ENCODE results near the gene EIF3L.

EIF3L gene

DNA sequence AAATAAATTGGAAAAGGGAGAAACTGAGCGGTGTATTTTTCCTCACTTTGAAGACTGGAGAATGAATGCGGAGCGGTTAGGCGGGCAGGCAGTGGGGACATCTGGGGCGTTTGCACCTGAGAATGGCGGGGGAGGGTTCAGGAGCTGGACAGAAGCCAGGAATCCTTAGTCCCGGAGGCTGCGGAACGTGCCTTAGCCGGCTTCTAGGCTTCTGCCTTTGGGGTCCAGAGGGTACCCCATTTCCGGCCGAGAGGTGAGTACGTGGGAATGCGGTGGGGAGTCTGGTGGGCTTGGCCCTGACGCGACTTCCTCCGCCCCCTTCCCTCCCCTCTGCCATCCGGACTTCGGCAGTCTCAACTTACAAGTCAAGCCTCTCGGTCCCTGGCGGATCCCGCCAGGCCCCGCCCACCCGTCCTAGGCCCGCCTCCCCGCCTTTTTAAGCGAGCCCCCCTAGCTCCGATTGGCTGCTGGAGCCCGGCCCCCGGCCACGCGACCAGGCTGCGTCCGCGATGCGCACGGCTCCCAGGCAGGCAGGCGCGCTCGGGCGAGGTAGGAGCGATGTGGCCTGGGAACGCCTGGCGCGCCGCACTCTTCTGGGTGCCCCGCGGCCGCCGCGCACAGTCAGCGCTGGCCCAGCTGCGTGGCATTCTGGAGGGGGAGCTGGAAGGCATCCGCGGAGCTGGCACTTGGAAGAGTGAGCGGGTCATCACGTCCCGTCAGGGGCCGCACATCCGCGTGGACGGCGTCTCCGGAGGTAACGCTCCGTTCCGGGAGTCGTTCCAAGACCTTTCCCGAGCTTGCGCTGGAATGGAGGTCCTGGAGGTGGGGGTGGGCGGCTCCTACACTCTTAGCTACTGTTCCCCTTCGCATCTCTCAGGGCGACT, 41.6 kb upstream of the EIF3L start, which contains the start of gene GCAT:
TSS of gene GCAT (plus strand) at position 525 of the 884 bp plus-strand sequence. CDS start at position 559, 34 bp downstream.
- Histone ChIP-seq H3K27me3 (peaks cover 68% of the 10 kb centered on the region), H3K9me3 (no peaks in the 10 kb centered on the region), H3K4me1 (ENCODE audit: control insufficient read depth in 1 of 2, insufficient read depth in 1 of 2, low read depth in 1 of 2, low read length in 1 of 2) (peaks cover 45 to 56% of the 10 kb centered on the region in 2 experiments), H3K27ac (peak within 1 kb of the TSS; percentile 59), H3K4me3 (ENCODE audit: low read depth in 1 of 2, low read length in 1 of 2) (peak within 1 kb of the TSS; percentile 63 to 78), H3K36me3 (no peaks in the 10 kb centered on the region)
- TF ChIP-seq CTCF (IDR thresholded peaks at IDR 0.05): peak; percentile 37

DNA sequence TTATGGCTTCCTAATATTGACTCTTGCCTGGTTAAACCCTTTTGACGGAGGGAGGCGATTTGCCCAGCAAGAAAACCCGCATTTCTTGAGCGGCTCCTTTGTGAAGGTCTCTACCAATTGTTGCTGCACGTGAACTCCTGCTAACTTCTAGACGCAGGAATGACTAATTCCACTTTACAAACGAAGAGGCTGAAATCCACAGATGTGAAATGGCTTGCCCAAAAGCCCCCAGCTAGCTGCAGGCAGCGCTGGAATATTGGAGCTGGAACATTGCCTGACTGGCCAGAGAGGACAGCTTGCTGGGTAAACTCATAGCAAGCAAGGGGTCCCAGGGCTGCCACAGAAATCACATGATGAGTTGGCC, 40.9 kb upstream of the EIF3L start:
- no peak for TF ChIP-seq CTCF (IDR thresholded peaks at IDR 0.05)
- Histone ChIP-seq H3K27ac (no peak overlapping the region), H3K4me1 (ENCODE audit: control insufficient read depth in 1 of 2, insufficient read depth in 1 of 2, low read depth in 1 of 2, low read length in 1 of 2) (peaks cover 39 to 50% of the 10 kb centered on the region in 2 experiments), H3K4me3 (ENCODE audit: low read depth in 1 of 2, low read length in 1 of 2) (peak overlapping the region; percentile 63 to 78), H3K9me3 (no peaks in the 10 kb centered on the region), H3K27me3 (peaks cover 62% of the 10 kb centered on the region), H3K36me3 (no peaks in the 10 kb centered on the region)

GRCh38 chr22:37809672-37810333, 39.4 kb upstream of the EIF3L start:
- H3K27ac ChIP-seq: no peak overlapping the region
- no peak for TF ChIP-seq CTCF (IDR thresholded peaks at IDR 0.05)
- no peaks in the 10 kb centered on the region for H3K36me3 ChIP-seq
- no peak overlapping the region for H3K4me3 ChIP-seq (ENCODE audit: low read depth in 1 of 2, low read length in 1 of 2)
- H3K27me3 ChIP-seq: peaks cover 46% of the 10 kb centered on the region
- H3K9me3 ChIP-seq: no peaks in the 10 kb centered on the region
- peaks cover 32 to 36% of the 10 kb centered on the region in 2 experiments for H3K4me1 ChIP-seq (ENCODE audit: control insufficient read depth in 1 of 2, insufficient read depth in 1 of 2, low read depth in 1 of 2, low read length in 1 of 2)

DNA sequence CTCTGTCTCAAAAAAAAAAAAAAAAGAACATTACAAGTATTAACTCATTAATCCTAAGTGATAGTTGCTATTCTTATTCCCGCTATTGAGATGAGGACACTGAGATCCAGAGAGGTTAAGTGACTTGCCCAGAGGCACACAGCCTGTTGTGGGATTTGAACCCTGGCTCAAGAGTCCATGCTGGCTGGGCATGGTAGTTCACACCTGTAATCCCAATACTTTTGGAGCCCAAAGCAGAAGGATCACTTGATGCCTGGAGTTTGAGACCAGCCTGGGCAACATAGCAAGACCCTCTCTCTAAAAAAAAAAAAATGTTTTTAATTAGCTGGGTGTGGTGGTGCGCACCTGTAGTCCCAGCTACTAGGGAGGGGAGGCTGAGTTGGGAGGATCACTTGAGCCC, 37.4 kb upstream of the EIF3L start:
- no peak overlapping the region for H3K4me3 ChIP-seq (ENCODE audit: low read depth in 1 of 2, low read length in 1 of 2)
- no peaks in the 10 kb centered on the region for H3K9me3 ChIP-seq
- no peak overlapping the region for H3K27ac ChIP-seq
- no peaks in the 10 kb centered on the region for H3K36me3 ChIP-seq
- H3K4me1 ChIP-seq (ENCODE audit: control insufficient read depth in 1 of 2, insufficient read depth in 1 of 2, low read depth in 1 of 2, low read length in 1 of 2): peaks cover 15 to 17% of the 10 kb centered on the region in 2 experiments
- no peak for TF ChIP-seq CTCF (IDR thresholded peaks at IDR 0.05)
- peaks cover 26% of the 10 kb centered on the region for H3K27me3 ChIP-seq

GRCh38 chr22:37812869-37813678, 36.1 kb upstream of the EIF3L start:
- Histone ChIP-seq H3K27ac (no peak overlapping the region), H3K27me3 (peaks cover 20% of the 10 kb centered on the region), H3K4me1 (ENCODE audit: control insufficient read depth in 1 of 2, insufficient read depth in 1 of 2, low read depth in 1 of 2, low read length in 1 of 2) (peaks cover 12 to 13% of the 10 kb centered on the region in 2 experiments), H3K9me3 (no peaks in the 10 kb centered on the region), H3K36me3 (no peaks in the 10 kb centered on the region), H3K4me3 (ENCODE audit: low read depth in 1 of 2, low read length in 1 of 2) (no peak overlapping the region)
- no peak for TF ChIP-seq CTCF (IDR thresholded peaks at IDR 0.05)

Measured in neutrophil (primary cell).